Naive B cell (primary cell): Measurements from ENCODE around the gene FBLN7. TPM values are rescaled to one million over a fixed set of nuclear protein-coding genes. Genes with fewer than 3 reads are reported as not detected.

ENCODE experiments used
- ATAC-seq, 2 donors: fragments of 150-1000 bp; cut with Tn5 transposase; 2 replicates each; pipeline ENCODE4 v1.10.0; 2021; ENCODE audit warnings: low read depth in 2 of 2, mild to moderate bottlenecking in 2 of 2, moderate library complexity in 2 of 2
- DNase-seq: peaks from one replicate; pipeline ENCODE4 v3.0.0; 2022
- H3K27ac Mint-ChIP-seq, 6 donors: one replicate each; pipeline ENCODE4 v1.8.0; 2020 to 2022; ENCODE audit warnings: mild to moderate bottlenecking in 6 of 6, mixed read lengths in 6 of 6, moderate library complexity in 5 of 6, inconsistent platforms in 2 of 6
- H3K27me3 Mint-ChIP-seq, 3 donors: one replicate each; pipeline ENCODE4 v1.8.0; 2021 to 2022; ENCODE audit warnings: mixed read lengths in 3 of 3, mild to moderate bottlenecking in 1 of 3
- H3K36me3 Mint-ChIP-seq, 2 donors: one replicate each; pipeline ENCODE4 v1.8.0; 2020 to 2022; ENCODE audit warnings: mixed read lengths in 2 of 2, inconsistent platforms in 1 of 2, mild to moderate bottlenecking in 1 of 2
- H3K4me1 Mint-ChIP-seq, 3 donors: one replicate each; pipeline ENCODE4 v1.8.0; 2020 to 2022; ENCODE audit warnings: mixed read lengths in 3 of 3, inconsistent platforms in 1 of 3, mild to moderate bottlenecking in 1 of 3, moderate library complexity in 1 of 3
- H3K4me3 Mint-ChIP-seq, 8 donors: one replicate each; pipeline ENCODE4 v1.8.0; 2020 to 2022; ENCODE audit warnings: mild to moderate bottlenecking in 8 of 8, mixed read lengths in 8 of 8, moderate library complexity in 8 of 8, inconsistent platforms in 2 of 8
- H3K9me3 Mint-ChIP-seq, 7 donors: one replicate each; pipeline ENCODE4 v1.8.0; 2020 to 2022; ENCODE audit warnings: mixed read lengths in 7 of 7, mild to moderate bottlenecking in 5 of 7, inconsistent platforms in 2 of 7, moderate library complexity in 1 of 7
- polyA plus RNA-seq, 6 donors: library from polyadenylated mRNA; unstranded; fragments of 300-500 nt; fragmentation: Illumina TruSeq; gene quantifications; one replicate each; pipeline ENCODE4 v1.2.3, GENCODE V29; 2021; ENCODE audit warnings: low read depth in 6 of 6

The FBLN7 gene
- polyA plus RNA-seq, 6 donors from 2014 or later = 0.18 to 0.23 TPM; not detected in 4

GRCh38 chr2:112165296-112165695, 27.1 kb downstream of the FBLN7 start:
- peaks cover 0 to 3% (median 0%) of the 10 kb centered on the region in 7 donors for H3K9me3 Mint-ChIP-seq
- DNase-seq = no peak
- peaks cover 0 to 9% (median 5%) of the 10 kb centered on the region in 3 donors for H3K27me3 Mint-ChIP-seq
- H3K27ac Mint-ChIP-seq = no peak overlapping the region
- H3K36me3 Mint-ChIP-seq = no peaks in the 10 kb centered on the region
- H3K4me1 Mint-ChIP-seq = no peaks in the 10 kb centered on the region
- ATAC-seq = no peak
- H3K4me3 Mint-ChIP-seq = no peak overlapping the region

GRCh38 chr2:112166806-112167499, 28.8 kb downstream of the FBLN7 start:
- H3K4me1 Mint-ChIP-seq = no peaks in the 10 kb centered on the region
- no peaks in the 10 kb centered on the region for H3K9me3 Mint-ChIP-seq
- peaks cover 0 to 9% (median 5%) of the 10 kb centered on the region in 3 donors for H3K27me3 Mint-ChIP-seq
- H3K4me3 Mint-ChIP-seq = peak overlapping the region in 1 of 8 donors; percentile 49
- DNase-seq = no peak
- no peak for ATAC-seq
- peak overlapping the region in 1 of 6 donors; percentile 28 for H3K27ac Mint-ChIP-seq
- H3K36me3 Mint-ChIP-seq = no peaks in the 10 kb centered on the region

- no peak for DNase-seq
- Mint-ChIP-seq H3K9me3 (no peaks in the 10 kb centered on the region), H3K27me3 (peaks cover 0 to 9% (median 5%) of the 10 kb centered on the region in 3 donors), H3K27ac (peak overlapping the region in 1 of 6 donors; percentile 22), H3K36me3 (no peaks in the 10 kb centered on the region), H3K4me1 (no peaks in the 10 kb centered on the region), H3K4me3 (no peak overlapping the region)
- ATAC-seq = no peak
Measured at GRCh38 chr2:112168422-112169124, 30.4 kb downstream of the FBLN7 start.

GRCh38 chr2:112170495-112170894, 32.3 kb downstream of the FBLN7 start:
- H3K36me3 Mint-ChIP-seq = no peaks in the 10 kb centered on the region
- H3K4me3 Mint-ChIP-seq = no peak overlapping the region
- no peaks in the 10 kb centered on the region for H3K4me1 Mint-ChIP-seq
- H3K9me3 Mint-ChIP-seq = no peaks in the 10 kb centered on the region
- peaks cover 0 to 9% (median 0%) of the 10 kb centered on the region in 3 donors for H3K27me3 Mint-ChIP-seq
- DNase-seq (no peak), ATAC-seq (no peak)
- peak overlapping the region in 1 of 6 donors; percentile 42 for H3K27ac Mint-ChIP-seq

GRCh38 chr2:112173646-112174319, 35.6 kb downstream of the FBLN7 start:
- ATAC-seq = no peak
- Mint-ChIP-seq H3K4me1 (no peaks in the 10 kb centered on the region), H3K4me3 (no peak overlapping the region), H3K27me3 (peaks cover 9 to 27% (median 20%) of the 10 kb centered on the region in 3 donors), H3K36me3 (no peaks in the 10 kb centered on the region), H3K9me3 (peaks cover 0 to 1% (median 0%) of the 10 kb centered on the region in 7 donors), H3K27ac (no peak overlapping the region)
- no peak for DNase-seq

GRCh38 chr2:112174383-112174782, 36.2 kb downstream of the FBLN7 start:
- Mint-ChIP-seq H3K4me3 (no peak overlapping the region), H3K27ac (no peak overlapping the region), H3K36me3 (peaks cover 0 to 1% of the 10 kb centered on the region in 2 donors), H3K27me3 (peaks cover 14 to 31% (median 26%) of the 10 kb centered on the region in 3 donors), H3K9me3 (peaks cover 0 to 7% (median 0%) of the 10 kb centered on the region in 7 donors), H3K4me1 (no peaks in the 10 kb centered on the region)
- ATAC-seq (no peak), DNase-seq (no peak)

- no peak for ATAC-seq
- Mint-ChIP-seq H3K9me3 (peaks cover 0 to 16% (median 2%) of the 10 kb centered on the region in 7 donors), H3K27me3 (peaks cover 22 to 35% (median 32%) of the 10 kb centered on the region in 3 donors), H3K4me1 (no peaks in the 10 kb centered on the region), H3K4me3 (no peak overlapping the region), H3K36me3 (peaks cover 0 to 5% of the 10 kb centered on the region in 2 donors), H3K27ac (peak overlapping the region in 1 of 6 donors; percentile 76)
- DNase-seq = no peak
Measured at GRCh38 chr2:112175333-112175732, 37.1 kb downstream of the FBLN7 start.

- no peaks in the 10 kb centered on the region for H3K4me1 Mint-ChIP-seq
- H3K9me3 Mint-ChIP-seq = peaks cover 0 to 18% (median 8%) of the 10 kb centered on the region in 7 donors
Measured at GRCh38 chr2:112175958-112176573, 37.9 kb downstream of the FBLN7 start.

GRCh38 chr2:112181571-112182290, 43.5 kb downstream of the FBLN7 start:
- ATAC-seq = peak; percentile 41 to 71
- H3K4me1 Mint-ChIP-seq = peaks cover 0 to 4% (median 0%) of the 10 kb centered on the region in 3 donors
- H3K9me3 Mint-ChIP-seq = peaks cover 0 to 18% (median 8%) of the 10 kb centered on the region in 7 donors
- H3K36me3 Mint-ChIP-seq = peaks cover 0 to 5% of the 10 kb centered on the region in 2 donors
- no peak overlapping the region for H3K27ac Mint-ChIP-seq
- peaks cover 26 to 50% (median 45%) of the 10 kb centered on the region in 3 donors for H3K27me3 Mint-ChIP-seq
- no peak for DNase-seq
- no peak overlapping the region for H3K4me3 Mint-ChIP-seq

More at GRCh38 chr2:112175958-112176573, 37.9 kb downstream of the FBLN7 start:
- ATAC-seq (no peak), DNase-seq (no peak)
- Mint-ChIP-seq H3K27ac (no peak overlapping the region), H3K36me3 (peaks cover 0 to 5% of the 10 kb centered on the region in 2 donors), H3K27me3 (peaks cover 25 to 39% (median 37%) of the 10 kb centered on the region in 3 donors), H3K4me3 (no peak overlapping the region)

GRCh38 chr2:112182581-112183034, 44.4 kb downstream of the FBLN7 start:
- Mint-ChIP-seq H3K4me3 (peak overlapping the region in 1 of 8 donors; percentile 44), H3K36me3 (peaks cover 0 to 5% of the 10 kb centered on the region in 2 donors), H3K27me3 (peaks cover 26 to 44% (median 37%) of the 10 kb centered on the region in 3 donors), H3K4me1 (peaks cover 3 to 8% (median 6%) of the 10 kb centered on the region in 3 donors), H3K9me3 (peaks cover 0 to 18% (median 8%) of the 10 kb centered on the region in 7 donors), H3K27ac (no peak overlapping the region)
- DNase-seq = no peak
- ATAC-seq = peak in 1 of 2 donors; percentile 50

GRCh38 chr2:112183327-112184025, 45.3 kb downstream of the FBLN7 start:
- Mint-ChIP-seq H3K27me3 (peaks cover 24 to 35% (median 28%) of the 10 kb centered on the region in 3 donors), H3K9me3 (peaks cover 0 to 18% (median 8%) of the 10 kb centered on the region in 7 donors), H3K4me1 (peaks cover 12 to 16% (median 15%) of the 10 kb centered on the region in 3 donors), H3K27ac (peak overlapping the region in 1 of 6 donors; percentile 9), H3K36me3 (peaks cover 0 to 5% of the 10 kb centered on the region in 2 donors), H3K4me3 (no peak overlapping the region)
- ATAC-seq (no peak), DNase-seq (no peak)

GRCh38 chr2:112184121-112184520, 45.9 kb downstream of the FBLN7 start:
- Mint-ChIP-seq H3K4me3 (no peak overlapping the region), H3K27me3 (peaks cover 18 to 29% (median 22%) of the 10 kb centered on the region in 3 donors), H3K9me3 (peaks cover 0 to 13% (median 8%) of the 10 kb centered on the region in 7 donors), H3K36me3 (peaks cover 0 to 5% of the 10 kb centered on the region in 2 donors), H3K27ac (peak overlapping the region in 1 of 6 donors; percentile 9), H3K4me1 (peaks cover 15 to 21% (median 20%) of the 10 kb centered on the region in 3 donors)
- ATAC-seq = no peak
- no peak for DNase-seq
